AG04449 (cell line): ENCODE results near the gene INS.

Experiments
- CTCF ChIA-PET: fragments of 350-600 bp; formaldehyde crosslinking; extraction: SDS; loops from one replicate; lab custom pipeline; 2021; ENCODE audit warnings: antibody characterized with exemption; lab: Yijun Ruan, JAX
- POLR2A ChIA-PET: fragments of 400-600, 350-600 bp; formaldehyde crosslinking; extraction: SDS; loops from one replicate; lab custom pipeline; 2020; ENCODE audit warnings: antibody characterized with exemption, inconsistent platforms; lab: Yijun Ruan, JAX
- DNase-seq: peaks from one replicate; pipeline ENCODE4 v3.0.0-alpha.2; 2010; ENCODE audit warnings: low read depth, low spot score
- H3K4me3 ChIP-seq: 2 replicates; pipeline ENCODE4 v1.5.1; 2011; ENCODE audit warnings: low read depth, mild to moderate bottlenecking, control low read depth, low read length
- TF ChIP-seq, protein P1 (sequence below): IDR thresholded peaks from one replicate; pipeline ENCODE4 v1.5.1; 2011; ENCODE audit warnings: mild to moderate bottlenecking, moderate library complexity, low read length, control low read depth, inconsistent platforms; ENCODE audit not compliant: insufficient read depth; ENCODE audit errors: missing control alignments

INS gene

DNA sequence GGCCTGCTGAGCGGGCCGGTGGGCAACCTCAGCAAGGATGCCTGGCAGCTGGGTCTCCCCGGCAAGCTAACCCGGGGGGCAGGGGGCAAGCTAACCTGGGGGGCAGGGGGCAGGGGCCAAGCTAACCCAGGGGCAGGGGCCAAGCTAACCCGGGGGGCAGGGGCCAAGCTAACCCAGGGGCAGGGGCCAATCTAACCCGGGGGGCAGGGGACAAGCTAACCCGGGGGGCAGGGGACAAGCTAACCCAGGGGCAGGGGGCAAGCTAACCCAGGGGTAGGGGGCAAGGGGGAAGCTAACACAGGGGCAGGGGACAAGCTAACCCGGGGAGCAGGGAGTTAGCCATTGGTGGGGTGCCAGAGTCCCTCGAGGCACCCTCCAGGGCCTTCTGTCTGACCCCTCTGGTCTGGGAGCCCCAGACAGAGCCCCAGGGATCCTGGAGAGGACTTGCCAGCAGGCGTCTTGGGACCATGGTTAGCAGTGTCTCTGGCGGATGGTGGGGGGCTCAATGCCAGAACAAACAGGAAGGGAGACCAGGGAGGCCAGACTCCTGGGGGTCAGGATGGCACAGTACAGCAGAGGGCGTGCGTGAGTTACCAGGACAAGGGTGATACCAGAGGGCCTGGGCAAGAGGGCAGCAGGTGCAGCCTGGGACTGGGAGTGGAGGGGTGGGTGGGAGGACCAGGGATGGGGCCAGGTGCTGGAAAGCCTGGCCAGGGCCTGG, 37.9 kb downstream of the INS start:
- no peak for DNase-seq
- TF ChIP-seq, protein P1, sequence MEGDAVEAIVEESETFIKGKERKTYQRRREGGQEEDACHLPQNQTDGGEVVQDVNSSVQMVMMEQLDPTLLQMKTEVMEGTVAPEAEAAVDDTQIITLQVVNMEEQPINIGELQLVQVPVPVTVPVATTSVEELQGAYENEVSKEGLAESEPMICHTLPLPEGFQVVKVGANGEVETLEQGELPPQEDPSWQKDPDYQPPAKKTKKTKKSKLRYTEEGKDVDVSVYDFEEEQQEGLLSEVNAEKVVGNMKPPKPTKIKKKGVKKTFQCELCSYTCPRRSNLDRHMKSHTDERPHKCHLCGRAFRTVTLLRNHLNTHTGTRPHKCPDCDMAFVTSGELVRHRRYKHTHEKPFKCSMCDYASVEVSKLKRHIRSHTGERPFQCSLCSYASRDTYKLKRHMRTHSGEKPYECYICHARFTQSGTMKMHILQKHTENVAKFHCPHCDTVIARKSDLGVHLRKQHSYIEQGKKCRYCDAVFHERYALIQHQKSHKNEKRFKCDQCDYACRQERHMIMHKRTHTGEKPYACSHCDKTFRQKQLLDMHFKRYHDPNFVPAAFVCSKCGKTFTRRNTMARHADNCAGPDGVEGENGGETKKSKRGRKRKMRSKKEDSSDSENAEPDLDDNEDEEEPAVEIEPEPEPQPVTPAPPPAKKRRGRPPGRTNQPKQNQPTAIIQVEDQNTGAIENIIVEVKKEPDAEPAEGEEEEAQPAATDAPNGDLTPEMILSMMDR: no peak
- POLR2A ChIA-PET: no interaction called here
- H3K4me3 ChIP-seq: no peak overlapping the region
- CTCF ChIA-PET: interaction anchor here (1.0 kb wide), 1 partner anchor 34 kb away, joined by 3 read pairs; no protein-coding TSS in a partner anchor

DNA sequence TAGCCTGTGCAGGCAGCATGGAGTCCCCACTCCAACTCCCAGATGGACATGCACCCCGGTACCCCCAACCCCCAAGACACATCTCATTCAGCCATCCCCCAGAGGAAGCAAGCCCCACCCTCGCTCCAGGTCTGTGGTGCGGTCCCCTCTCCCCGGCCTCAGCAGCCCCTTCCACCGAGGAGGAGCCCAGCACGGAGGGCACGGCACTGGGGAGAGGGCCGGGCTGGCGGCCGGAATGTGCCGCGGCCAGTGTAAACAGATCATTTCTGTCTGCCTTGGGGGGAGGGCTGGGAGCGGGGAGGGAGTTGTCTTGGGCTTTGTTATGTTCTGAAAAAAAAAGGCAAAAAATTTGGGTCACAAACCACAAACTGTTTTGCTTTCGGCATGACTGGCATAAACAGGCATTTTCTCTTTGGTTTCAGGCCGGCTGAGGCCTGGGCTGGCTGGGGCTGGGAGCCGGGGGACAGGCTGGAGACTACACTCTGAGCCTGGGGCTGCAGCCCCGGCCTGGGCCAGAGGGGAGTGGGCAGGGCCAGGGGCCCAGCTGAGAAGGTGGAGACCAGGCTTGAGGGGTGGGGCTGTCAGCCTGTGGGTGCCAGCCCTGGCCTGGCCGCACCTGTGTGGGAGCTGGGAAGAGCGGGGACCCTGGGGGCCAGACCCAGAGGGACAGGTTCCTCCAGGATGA, 38.6 kb downstream of the INS start:
- POLR2A ChIA-PET: no interaction called here
- TF ChIP-seq, protein P1: no peak
- CTCF ChIA-PET: interaction anchor here (1.0 kb wide), 1 partner anchor 33 kb away, joined by 3 read pairs; no protein-coding TSS in a partner anchor
- DNase-seq: peak; percentile 24
- no peak overlapping the region for H3K4me3 ChIP-seq

DNA sequence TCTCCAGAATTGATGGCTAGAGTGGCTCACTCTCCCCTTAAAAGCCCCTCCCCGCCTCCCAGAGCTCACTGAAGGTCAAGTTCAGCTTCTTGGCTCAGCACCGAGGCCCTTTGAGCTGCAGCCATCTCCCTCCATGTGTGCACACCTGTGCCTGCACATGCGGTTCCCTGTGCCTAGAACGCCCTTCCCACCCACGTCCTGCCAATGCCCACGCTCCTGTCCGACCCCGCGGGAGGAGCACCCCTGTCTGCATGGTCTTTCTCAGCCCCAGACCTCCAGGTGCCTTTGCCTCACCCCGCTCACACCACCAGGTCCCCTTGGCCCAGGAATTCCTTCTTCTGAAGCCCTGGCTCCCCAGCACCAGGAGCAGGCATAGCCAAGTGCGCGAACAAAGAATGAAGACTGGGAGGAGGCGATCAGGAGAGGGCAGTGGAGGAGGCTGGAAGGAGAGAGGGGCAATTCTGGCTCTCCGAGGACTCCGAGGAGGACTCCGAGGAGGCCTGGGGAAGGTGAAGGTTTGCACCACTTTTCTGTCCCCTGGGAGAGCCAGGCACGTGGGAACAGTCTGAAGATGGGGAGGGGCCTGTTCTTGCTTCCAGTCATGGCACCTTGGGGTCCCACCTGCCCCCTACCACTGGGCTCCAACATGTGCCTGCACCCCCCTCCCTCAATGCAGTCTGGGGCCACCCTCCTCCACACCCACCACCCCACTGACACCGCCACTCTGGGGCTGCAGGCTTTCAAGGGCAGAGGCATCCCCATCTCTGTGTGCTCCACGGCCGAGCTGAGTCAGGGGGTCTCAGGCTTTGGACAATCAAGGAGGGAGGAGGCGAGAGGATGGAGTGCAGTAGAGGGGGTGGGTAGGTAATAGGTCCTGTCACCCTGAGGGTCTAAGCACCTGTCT, 39.5 kb downstream of the INS start:
- CTCF ChIA-PET: interaction anchor here (1.2 kb wide), 1 partner anchor 30 kb away, joined by 4 read pairs; no protein-coding TSS in a partner anchor
- H3K4me3 ChIP-seq: no peak overlapping the region
- POLR2A ChIA-PET: interaction anchor here (0.7 kb wide), 1 partner anchor 13 kb away, joined by 3 read pairs; no protein-coding TSS in a partner anchor
- DNase-seq: no peak
- TF ChIP-seq, protein P1: no peak

DNA sequence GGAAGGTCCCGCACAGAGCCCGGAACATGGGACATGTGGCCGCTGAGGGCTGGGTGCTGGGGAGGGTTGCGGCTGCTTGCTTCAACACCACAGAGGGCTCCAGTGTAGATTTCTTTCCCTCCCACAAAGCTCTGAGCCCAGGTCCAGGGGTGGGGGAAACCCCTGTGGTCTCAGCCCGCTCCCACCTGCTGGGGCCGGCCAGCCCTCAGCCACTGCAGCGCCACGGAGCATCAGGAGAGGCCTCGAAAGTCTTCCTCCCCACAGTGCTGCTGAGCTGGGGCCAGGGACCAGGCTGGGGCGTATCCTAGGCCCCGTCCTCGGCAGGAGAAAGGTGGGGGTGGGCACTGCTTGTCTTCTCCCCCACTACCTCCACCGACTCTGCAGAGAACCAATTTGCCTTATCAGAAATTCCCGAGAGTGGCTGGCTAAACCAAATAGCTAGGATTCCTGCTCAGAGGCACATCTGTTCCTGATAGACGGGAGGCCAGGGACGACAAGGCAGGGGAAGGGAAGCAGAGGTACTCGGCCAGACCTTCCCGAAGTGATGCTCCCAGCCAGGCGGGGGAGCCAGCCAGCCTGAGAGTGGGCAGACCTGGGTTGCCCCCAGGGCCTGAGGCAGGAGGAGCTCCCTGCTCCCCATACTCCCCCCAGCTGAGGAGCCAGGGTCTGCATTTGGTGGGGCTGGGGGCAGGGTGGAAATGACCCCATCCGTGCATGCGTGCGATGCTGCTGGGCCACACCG, 40.5 kb downstream of the INS start:
- TF ChIP-seq, protein P1: peak; percentile 7
- CTCF ChIA-PET: interaction anchor here (0.8 to 1.2 kb wide), 2 partner anchors 21 to 30 kb away, joined by 3 to 4 read pairs; no protein-coding TSS in a partner anchor
- POLR2A ChIA-PET: interaction anchor here (0.7 kb wide), 1 partner anchor 12 kb away, joined by 3 read pairs; no protein-coding TSS in a partner anchor
- no peak for DNase-seq
- no peak overlapping the region for H3K4me3 ChIP-seq

DNA sequence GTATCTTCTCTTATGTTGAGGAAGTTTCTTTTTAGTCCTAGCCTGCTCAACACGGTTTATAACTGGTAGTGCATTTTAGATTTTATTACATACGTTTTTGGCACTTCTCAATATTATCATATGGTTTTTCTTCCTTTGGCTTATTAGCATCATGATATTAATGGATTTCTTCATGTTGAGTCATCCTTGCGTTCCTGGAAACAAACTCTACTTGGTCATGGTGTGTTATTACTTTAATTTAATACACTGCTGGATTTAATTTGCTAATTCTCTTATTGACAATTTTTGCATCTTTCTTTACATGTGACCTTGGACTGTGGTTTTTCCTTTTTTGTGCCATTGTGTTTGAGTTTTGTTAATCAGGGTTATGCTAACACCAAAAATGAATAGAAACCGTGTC, 42.3 kb downstream of the INS start:
- no peak overlapping the region for H3K4me3 ChIP-seq
- CTCF ChIA-PET: no interaction called here
- POLR2A ChIA-PET: no interaction called here
- no peak for DNase-seq
- TF ChIP-seq, protein P1: no peak
